CD14-positive monocyte (primary cell): ENCODE measurements around the gene PARP15. TPM values are rescaled to one million over a fixed set of nuclear protein-coding genes. Genes with fewer than 3 reads are reported as not detected.

Experiments used
- DNase-seq, 3 donors: peaks; one replicate each; pipeline ENCODE4 v3.0.0-alpha.2; 2011 to 2022
- H2AFZ ChIP-seq: 2 replicates; pipeline ENCODE4 v1.6.0; 2012; ENCODE audit warnings: mild to moderate bottlenecking, low read depth, low read length, inconsistent platforms; ENCODE audit not compliant: insufficient read depth, poor library complexity, severe bottlenecking
- H3K27ac ChIP-seq, 2 donors: 1 replicate in 1 of 2; 2 replicates in 1 of 2; pipeline ENCODE4 v1.5.1; 2012 to 2013; ENCODE audit warnings: low read length in 2 of 2, control low read depth in 1 of 2, inconsistent platforms in 1 of 2, low read depth in 1 of 2, mild to moderate bottlenecking in 1 of 2
- H3K27me3 ChIP-seq, 2 donors: one replicate each; pipeline versions ENCODE4 v1.6.0 to v1.6.1; 2011 to 2013; ENCODE audit warnings: low read length in 2 of 2; ENCODE audit not compliant: control insufficient read depth in 2 of 2, insufficient read depth in 2 of 2
- H3K36me3 ChIP-seq, 2 donors: replicated peaks in 1 of 2; 1 replicate in 1 of 2; 2 replicates in 1 of 2; pipeline versions ENCODE4 v1.5.1 to v1.6.1; 2012 to 2013; ENCODE audit warnings: low read length in 2 of 2, control low read depth in 1 of 2, inconsistent platforms in 1 of 2, mild to moderate bottlenecking in 1 of 2; ENCODE audit not compliant: insufficient read depth in 2 of 2, control insufficient read depth in 1 of 2
- H3K4me1 ChIP-seq, 2 donors: 1 replicate in 1 of 2; 2 replicates in 1 of 2; pipeline versions ENCODE4 v1.5.1 to v1.6.1; 2012 to 2013; ENCODE audit warnings: low read length in 2 of 2, control low read depth in 1 of 2, inconsistent platforms in 1 of 2, mild to moderate bottlenecking in 1 of 2, moderate library complexity in 1 of 2; ENCODE audit not compliant: insufficient read depth in 2 of 2, control insufficient read depth in 1 of 2
- H3K4me2 ChIP-seq: replicated peaks from 2 replicates; pipeline ENCODE3; 2012; ENCODE audit warnings: low read length, moderate library complexity, mild to moderate bottlenecking; ENCODE audit not compliant: poor library complexity, severe bottlenecking; ENCODE audit errors: extremely low read depth
- H3K4me3 ChIP-seq, 3 experiments: fragments of 200-600 bp in 1 of 3; sonication (generic) in 1 of 3; replicated peaks in 1 of 3; 1 replicate in 2 of 3; 2 replicates in 1 of 3; pipeline ENCODE4 v1.5.1; 2011 to 2013; ENCODE audit warnings: low read length in 3 of 3, mild to moderate bottlenecking in 3 of 3, control low read depth in 2 of 3, low read depth in 2 of 3, inconsistent platforms in 1 of 3, moderate library complexity in 1 of 3
- H3K79me2 ChIP-seq: 2 replicates; pipeline ENCODE4 v1.6.0; 2012; ENCODE audit warnings: mild to moderate bottlenecking, control low read depth, inconsistent platforms, low read length, moderate library complexity; ENCODE audit not compliant: insufficient read depth
- H3K9ac ChIP-seq: 2 replicates; pipeline ENCODE4 v1.6.0; 2017; ENCODE audit warnings: low read length, mild to moderate bottlenecking; ENCODE audit not compliant: insufficient read depth, poor library complexity, severe bottlenecking
- H3K9me3 ChIP-seq, 2 donors: replicated peaks in 1 of 2; 1 replicate in 1 of 2; 2 replicates in 1 of 2; pipeline versions ENCODE4 v1.5.1 to v1.6.1; 2012 to 2013; ENCODE audit warnings: low read length in 2 of 2, control low read depth in 1 of 2; ENCODE audit not compliant: control insufficient read depth in 1 of 2, insufficient read depth in 1 of 2
- H4K20me1 ChIP-seq: 2 replicates; pipeline ENCODE4 v1.6.0; 2012; ENCODE audit warnings: mild to moderate bottlenecking, low read length, control low read depth, moderate library complexity; ENCODE audit not compliant: insufficient read depth
- H3K27ac Mint-ChIP-seq, 7 donors: one replicate each; pipeline ENCODE4 v1.8.0; 2020; ENCODE audit warnings: mild to moderate bottlenecking in 7 of 7, mixed read lengths in 7 of 7, moderate library complexity in 6 of 7, inconsistent platforms in 2 of 7
- H3K27me3 Mint-ChIP-seq, 3 donors: one replicate each; pipeline ENCODE4 v1.8.0; 2021 to 2022; ENCODE audit warnings: low read depth in 3 of 3, mild to moderate bottlenecking in 3 of 3, mixed read lengths in 3 of 3, moderate library complexity in 3 of 3, inconsistent platforms in 1 of 3
- H3K36me3 Mint-ChIP-seq, 2 donors: one replicate each; pipeline ENCODE4 v1.8.0; 2020; ENCODE audit warnings: mixed read lengths in 2 of 2, inconsistent platforms in 1 of 2, mild to moderate bottlenecking in 1 of 2
- H3K4me1 Mint-ChIP-seq: one replicate; pipeline ENCODE4 v1.8.0; 2020; ENCODE audit warnings: mild to moderate bottlenecking, mixed read lengths
- H3K4me3 Mint-ChIP-seq, 2 donors: one replicate each; pipeline ENCODE4 v1.8.0; 2020; ENCODE audit warnings: mild to moderate bottlenecking in 2 of 2, mixed read lengths in 2 of 2, moderate library complexity in 1 of 2
- H3K9me3 Mint-ChIP-seq, 7 donors: one replicate each; pipeline ENCODE4 v1.8.0; 2020 to 2022; ENCODE audit warnings: mixed read lengths in 7 of 7, mild to moderate bottlenecking in 6 of 7, moderate library complexity in 6 of 7, inconsistent platforms in 2 of 7
- CTCF ChIP-seq: fragments of 200-600 bp; IDR thresholded peaks from one replicate; pipeline ENCODE4 v1.8.0; 2022; ENCODE audit warnings: antibody characterized with exemption, mild to moderate bottlenecking
- WGBS: methylation state at CpG from one replicate; pipeline ENCODE4 v1.1.5; 2013; ENCODE audit warnings: missing lambda C conversion rate; ENCODE audit not compliant: insufficient coverage; 5-methylcytosine and 5-hydroxymethylcytosine counted together
- intact Hi-C, 2 donors: fragments of 100-400 bp; cut with micrococcal nuclease; formaldehyde crosslinking; loops; one replicate each; pipeline versions ENCODE4 v1.15.0 to v1.15.1; 2023
- polyA plus RNA-seq, 3 donors: library from polyadenylated mRNA; depleted of rRNA in 1 of 3; unstranded in 2 of 3; stranded (reverse) in 1 of 3; fragments of 300-500 nt in 2 of 3; fragments of >200 nt in 1 of 3; fragmentation: Illumina TruSeq in 2 of 3; gene quantifications; 1 replicate in 2 of 3; 2 replicates in 1 of 3; pipeline ENCODE4 v1.2.3, GENCODE V29; 2012 to 2021

PARP15 gene
- polyA plus RNA-seq, 3 donors: 0.23 to 4.4 (median 0.28) TPM

DNA sequence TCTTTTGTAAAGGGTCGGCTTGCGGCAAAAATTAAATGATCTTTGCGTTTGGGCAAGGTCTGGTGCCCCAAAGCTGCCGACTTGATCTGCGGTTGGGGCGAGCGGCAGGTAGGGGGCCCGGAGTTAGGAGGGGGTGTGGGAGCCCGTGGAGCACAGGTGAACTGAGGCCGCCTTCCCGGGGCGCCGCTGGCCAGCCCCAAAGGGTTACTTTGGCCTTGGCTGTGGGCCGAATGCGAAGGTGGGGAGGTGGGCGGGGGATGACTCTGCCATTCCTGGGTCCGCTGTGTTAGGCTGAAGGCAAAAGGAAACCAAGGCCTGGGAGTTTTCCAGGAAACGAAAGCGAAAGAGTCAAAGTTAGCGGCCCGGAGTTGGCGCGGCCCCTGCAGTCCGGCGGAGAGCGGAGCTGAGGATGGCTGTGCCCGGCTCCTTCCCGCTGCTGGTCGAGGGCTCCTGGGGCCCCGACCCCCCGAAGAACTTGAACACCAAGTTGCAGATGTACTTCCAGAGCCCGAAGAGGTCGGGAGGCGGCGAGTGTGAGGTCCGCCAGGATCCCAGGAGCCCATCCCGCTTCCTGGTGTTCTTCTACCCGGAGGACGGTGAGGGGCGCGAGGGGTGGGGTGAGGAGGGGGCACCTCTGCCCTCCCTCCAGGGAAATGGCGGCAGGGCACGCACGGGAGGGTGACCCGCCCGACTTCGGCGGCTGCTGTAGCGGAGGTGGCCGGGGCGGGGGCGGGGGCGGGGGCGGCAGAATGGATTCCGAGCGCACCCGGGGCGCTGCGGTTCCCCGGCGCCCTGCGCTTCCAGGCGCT lies 103.2 kb downstream of the PARP15 start, which contains the start of gene PARP14:
Gene PARP14, plus strand, starts transcription at position 365 of the 809 bp plus-strand sequence. Its CDS starts 45 bp downstream, at position 410.
- peak; percentile 67 to 83 (median 81) for DNase-seq
- Histone ChIP-seq H3K9me3 (no peaks in the 10 kb centered on the region), H3K4me1 (peaks cover 48 to 52% of the 10 kb centered on the region in 2 donors), H3K36me3 (peaks cover 0 to 7% of the 10 kb centered on the region in 2 donors), H2AFZ (peak within 1 kb of the TSS; percentile 98), H3K79me2 (peaks cover 50% of the 10 kb centered on the region), H3K9ac (peak within 1 kb of the TSS; percentile 89), H3K27me3 (no peaks in the 10 kb centered on the region), H3K4me2 (peak within 1 kb of the TSS; percentile 79), H3K27ac (peak within 1 kb of the TSS; percentile 89 to 96), H4K20me1 (peaks cover 32% of the 10 kb centered on the region), H3K4me3 (peak within 1 kb of the TSS; percentile 78 to 97 (median 88))
- H3K4me3 Mint-ChIP-seq: peak within 1 kb of the TSS; percentile 83 to 94
- no peak for TF ChIP-seq CTCF
- peaks cover 55% of the 10 kb centered on the region for H3K4me1 Mint-ChIP-seq
- peaks cover 0 to 5% (median 4%) of the 10 kb centered on the region in 7 donors for H3K9me3 Mint-ChIP-seq
- peak within 1 kb of the TSS; percentile 90 to 98 (median 96) for H3K27ac Mint-ChIP-seq
- H3K27me3 Mint-ChIP-seq: no peaks in the 10 kb centered on the region
- intact Hi-C loops: loop anchor here in 1 of 2 donors (10.0 kb wide), 3 partner anchors 226 to 1136 kb away; partner anchors contain the start of genes FAM162A, MIX23 and POLQ
- 1% methylated on average over 48 of the region's 63 CpGs for WGBS
- H3K36me3 Mint-ChIP-seq: peaks cover 15 to 18% of the 10 kb centered on the region in 2 donors

- TF ChIP-seq CTCF: no peak
- no peak for DNase-seq
- H3K36me3 Mint-ChIP-seq: peaks cover 17 to 25% of the 10 kb centered on the region in 2 donors
- Histone ChIP-seq H3K36me3 (peaks cover 0 to 11% of the 10 kb centered on the region in 2 donors), H3K4me1 (peaks cover 48 to 52% of the 10 kb centered on the region in 2 donors), H3K4me3 (peak overlapping the region; percentile 78 to 97 (median 88)), H3K27ac (peak overlapping the region; percentile 89 to 96), H2AFZ (peak overlapping the region; percentile 98), H3K79me2 (peaks cover 50% of the 10 kb centered on the region), H4K20me1 (peaks cover 37% of the 10 kb centered on the region), H3K9ac (peak overlapping the region; percentile 89), H3K27me3 (no peaks in the 10 kb centered on the region), H3K9me3 (no peaks in the 10 kb centered on the region), H3K4me2 (peak overlapping the region; percentile 79)
- intact Hi-C loops: loop anchor here in 1 of 2 donors (10.0 kb wide), 3 partner anchors 227 to 1137 kb away; partner anchors contain the start of genes FAM162A, MIX23 and POLQ
- peaks cover 55% of the 10 kb centered on the region for H3K4me1 Mint-ChIP-seq
- H3K9me3 Mint-ChIP-seq: peaks cover 0 to 2% (median 0%) of the 10 kb centered on the region in 7 donors
- no peaks in the 10 kb centered on the region for H3K27me3 Mint-ChIP-seq
- H3K27ac Mint-ChIP-seq: peak overlapping the region; percentile 80 to 98 (median 91)
- 20% methylated on average over 11 of the region's 24 CpGs for WGBS
- peak overlapping the region; percentile 83 to 94 for H3K4me3 Mint-ChIP-seq
These were observed 104.0 kb downstream of the PARP15 start for GRCh38 chr3:122681284-122681973.
